ENCODE results near the gene LIME1.

Gene LIME1

DNA sequence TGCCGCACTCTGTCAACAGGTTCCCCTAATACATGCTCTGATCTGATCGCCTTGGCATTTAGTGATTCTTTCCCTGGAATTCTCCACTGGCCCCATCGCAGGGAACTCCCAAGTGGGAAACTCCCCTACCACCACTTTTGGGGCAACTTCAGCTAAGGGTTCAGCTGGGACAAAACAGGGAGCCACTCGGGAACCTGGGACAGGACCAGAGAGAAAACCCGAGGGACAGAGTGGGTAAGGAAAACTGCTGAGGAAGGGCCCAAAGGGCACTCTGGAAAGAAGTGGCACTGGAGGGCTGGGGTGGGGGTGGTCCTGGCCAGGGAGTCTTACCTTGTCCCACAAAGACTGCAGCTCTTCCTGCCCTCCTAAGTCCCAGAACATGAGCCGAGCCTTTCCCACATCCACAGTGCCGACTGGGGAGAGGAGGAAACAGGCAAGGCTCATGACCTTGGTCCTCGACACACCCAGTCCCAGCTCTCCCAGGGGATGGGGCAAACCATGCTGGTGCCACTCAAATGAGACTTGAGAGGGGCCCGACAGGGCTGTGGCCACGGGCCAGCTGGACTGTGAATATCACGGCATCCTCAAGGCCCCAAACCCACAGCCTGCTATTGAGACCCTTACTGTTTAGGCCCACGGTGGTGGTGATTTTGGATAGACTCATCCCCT is 30.3 kb upstream of the LIME1 start:
- WGBS, result 96% methylated on average over 12 of the region's 12 CpGs
- Histone ChIP-seq H3K27ac (ENCODE audit: low read length, poor library complexity, severe bottlenecking) (no peak overlapping the region), H4K91ac (ENCODE audit: low read length) (no peak overlapping the region), H3K27me3 (ENCODE audit: control insufficient read depth in 1 of 2, insufficient read depth in 1 of 2, low read length in 2 of 2) (no peaks in the 10 kb centered on the region), H2BK5ac (ENCODE audit: low read depth, low read length, poor library complexity, severe bottlenecking) (no peak overlapping the region), H3K36me3 (ENCODE audit: control insufficient read depth in 1 of 2, insufficient read depth in 2 of 2, low read depth in 1 of 2, low read length in 2 of 2) (peaks cover 51 to 66% of the 10 kb centered on the region in 2 experiments), H2BK15ac (ENCODE audit: low read depth, poor library complexity, severe bottlenecking) (no peak overlapping the region), H3K4me3 (ENCODE audit: insufficient read depth in 1 of 2, low read depth in 1 of 2, low read length in 2 of 2) (peak overlapping the region in 1 of 2 experiments; percentile 96), H2BK120ac (ENCODE audit: low read depth, low read length) (no peak overlapping the region), H4K8ac (ENCODE audit: low read length) (no peak overlapping the region), H3K18ac (ENCODE audit: low read depth in 1 of 2, low read length in 2 of 2) (no peak overlapping the region), H3K9me3 (ENCODE audit: control insufficient read depth, low read length) (no peaks in the 10 kb centered on the region), H3K4me1 (ENCODE audit: control insufficient read depth, insufficient read depth, low read depth, low read length) (peaks cover 45% of the 10 kb centered on the region), H3K23ac (ENCODE audit: low read length in 2 of 2) (peak overlapping the region in 1 of 2 experiments; percentile 6), H3K14ac (ENCODE audit: low read length in 2 of 2) (no peak overlapping the region), H3K9ac (ENCODE audit: low read length) (peak overlapping the region; percentile 93), H3K4me2 (ENCODE audit: low read length, poor library complexity, severe bottlenecking) (peak overlapping the region; percentile 82), H3K79me1 (replicated peaks; ENCODE audit: low read length, poor library complexity, severe bottlenecking) (peaks cover 24% of the 10 kb centered on the region), H3K4ac (ENCODE audit: low read depth in 1 of 2, low read length in 2 of 2) (no peak overlapping the region), H2AK5ac (ENCODE audit: low read length, severe bottlenecking) (peak overlapping the region; percentile 21), H2BK12ac (ENCODE audit: low read length in 2 of 2) (no peak overlapping the region), H2AFZ (ENCODE audit: low read depth, low read length) (no peak overlapping the region)
- DNase-seq, result no peak

DNA sequence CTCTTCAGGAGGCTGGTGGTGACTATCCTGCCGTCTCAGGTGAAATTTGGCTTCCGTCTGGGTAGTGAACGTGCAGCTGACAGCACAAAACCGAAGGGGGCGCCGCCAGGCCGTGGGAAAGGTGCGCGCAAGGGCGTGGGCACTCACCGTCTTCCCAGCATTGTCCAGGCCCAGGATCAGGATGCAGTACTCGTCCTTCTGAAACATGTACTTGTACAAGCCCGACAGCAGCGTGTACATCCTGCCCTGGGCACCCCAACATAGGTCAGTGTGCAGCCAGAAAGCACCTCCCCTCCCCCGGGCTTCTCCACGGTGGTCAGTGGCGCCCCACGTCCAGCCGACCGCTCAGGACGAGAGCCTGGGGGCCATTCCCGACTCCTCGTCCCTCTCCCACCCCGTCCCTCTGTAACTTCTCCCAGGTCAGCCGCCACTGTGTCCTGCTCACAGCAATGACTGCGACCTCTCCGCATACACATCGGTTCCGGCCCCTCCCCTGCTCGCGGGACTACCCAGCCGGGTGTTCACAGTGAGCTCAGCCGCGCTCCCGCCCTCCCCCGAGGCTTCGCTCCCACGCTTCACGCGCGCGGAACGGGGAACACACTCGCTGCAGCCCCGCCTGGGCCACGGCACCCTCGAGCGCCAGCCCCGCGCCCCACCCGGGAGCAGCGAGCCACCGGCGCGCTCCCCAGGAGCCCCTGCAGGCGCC is 29.5 kb upstream of the LIME1 start:
- peaks cover 36% of the 10 kb centered on the region for H3K4me1 ChIP-seq (ENCODE audit: control insufficient read depth, insufficient read depth, low read depth, low read length)
- peak overlapping the region in 1 of 2 experiments; percentile 73 for H3K23ac ChIP-seq (ENCODE audit: low read length in 2 of 2)
- peak overlapping the region; percentile 87 to 88 for H3K18ac ChIP-seq (ENCODE audit: low read depth in 1 of 2, low read length in 2 of 2)
- no peaks in the 10 kb centered on the region for H3K27me3 ChIP-seq (ENCODE audit: control insufficient read depth in 1 of 2, insufficient read depth in 1 of 2, low read length in 2 of 2)
- H3K4me2 ChIP-seq (ENCODE audit: low read length, poor library complexity, severe bottlenecking), result peak overlapping the region; percentile 82
- peak overlapping the region; percentile 75 for H2BK120ac ChIP-seq (ENCODE audit: low read depth, low read length)
- peak overlapping the region; percentile 90 to 96 for H3K4me3 ChIP-seq (ENCODE audit: insufficient read depth in 1 of 2, low read depth in 1 of 2, low read length in 2 of 2)
- H3K79me1 ChIP-seq (replicated peaks; ENCODE audit: low read length, poor library complexity, severe bottlenecking), result peaks cover 19% of the 10 kb centered on the region
- peak overlapping the region in 1 of 2 experiments; percentile 55 for H2BK12ac ChIP-seq (ENCODE audit: low read length in 2 of 2)
- peak overlapping the region; percentile 1 for H2BK5ac ChIP-seq (ENCODE audit: low read depth, low read length, poor library complexity, severe bottlenecking)
- H3K9me3 ChIP-seq (ENCODE audit: control insufficient read depth, low read length), result peaks cover under 1% of the 10 kb centered on the region
- H3K14ac ChIP-seq (ENCODE audit: low read length in 2 of 2), result peak overlapping the region in 1 of 2 experiments; percentile 96
- H4K91ac ChIP-seq (ENCODE audit: low read length), result peak overlapping the region; percentile 96
- H4K8ac ChIP-seq (ENCODE audit: low read length), result peak overlapping the region; percentile 75
- H3K4ac ChIP-seq (ENCODE audit: low read depth in 1 of 2, low read length in 2 of 2), result peak overlapping the region; percentile 89 to 99
- peak overlapping the region; percentile 90 for H2BK15ac ChIP-seq (ENCODE audit: low read depth, poor library complexity, severe bottlenecking)
- H3K36me3 ChIP-seq (ENCODE audit: control insufficient read depth in 1 of 2, insufficient read depth in 2 of 2, low read depth in 1 of 2, low read length in 2 of 2), result peaks cover 59 to 65% of the 10 kb centered on the region in 2 experiments
- peak overlapping the region; percentile 66 for H2AFZ ChIP-seq (ENCODE audit: low read depth, low read length)
- H3K27ac ChIP-seq (ENCODE audit: low read length, poor library complexity, severe bottlenecking), result peak overlapping the region; percentile 32
- H3K9ac ChIP-seq (ENCODE audit: low read length), result peak overlapping the region; percentile 93
- no peak overlapping the region for H2AK5ac ChIP-seq (ENCODE audit: low read length, severe bottlenecking)
- 5% methylated on average over 54 of the region's 56 CpGs for WGBS
- DNase-seq, result peak; percentile 57

DNA sequence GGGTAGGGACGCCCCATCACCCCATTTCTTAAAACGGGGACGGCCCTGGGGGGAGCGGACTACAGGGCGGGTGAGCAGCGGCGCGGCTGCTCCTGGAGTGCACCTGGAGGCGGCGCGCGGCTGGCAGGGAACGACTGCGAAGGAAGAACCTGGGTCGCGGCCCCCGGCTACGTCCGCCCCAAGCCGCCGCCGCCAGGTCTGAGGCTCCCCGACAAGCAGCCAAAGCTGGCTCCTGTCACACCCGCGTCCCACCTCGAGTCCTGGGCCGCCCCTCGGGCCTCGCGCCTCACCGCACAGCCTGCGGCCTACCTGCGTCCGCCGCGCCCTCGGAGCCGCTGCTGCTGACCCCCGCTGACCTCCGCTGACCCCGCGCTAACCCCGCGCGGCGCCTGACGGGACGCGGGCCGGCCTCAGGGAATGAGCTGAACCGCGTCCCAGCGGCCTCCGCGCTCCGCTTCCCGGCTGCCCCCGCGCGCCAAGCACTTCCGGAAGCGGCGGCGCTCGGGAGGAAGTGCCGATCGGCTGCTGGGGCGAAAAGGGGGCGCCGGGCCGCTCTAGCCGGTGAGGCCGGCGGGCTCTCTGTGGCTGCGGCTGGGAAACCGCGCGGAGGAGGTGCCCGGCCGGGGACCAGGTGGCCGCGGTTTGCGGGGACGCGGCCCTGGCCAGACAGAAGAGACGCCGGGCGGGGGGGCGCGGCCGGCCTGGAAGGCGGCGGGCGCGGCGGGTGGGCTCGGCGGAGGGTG is 28.7 kb upstream of the LIME1 start, which contains the start of the genes ARFRP1 and ZGPAT:
Gene ARFRP1 (minus strand): TSS at position 419 of the 743 bp plus-strand sequence. CDS start 885 bp downstream, outside the sequence.
Gene ZGPAT (plus strand): TSS at position 482 of the 743 bp plus-strand sequence. CDS start 542 bp downstream, outside the sequence.
- DNase-seq, result peak; percentile 75
- Histone ChIP-seq H2BK12ac (ENCODE audit: low read length in 2 of 2) (peak within 1 kb of the TSS in 1 of 2 experiments; percentile 76), H3K36me3 (ENCODE audit: control insufficient read depth in 1 of 2, insufficient read depth in 2 of 2, low read depth in 1 of 2, low read length in 2 of 2) (peaks cover 64 to 66% of the 10 kb centered on the region in 2 experiments), H3K27ac (ENCODE audit: low read length, poor library complexity, severe bottlenecking) (peak within 1 kb of the TSS; percentile 32), H3K14ac (ENCODE audit: low read length in 2 of 2) (peak within 1 kb of the TSS in 1 of 2 experiments; percentile 96), H3K23ac (ENCODE audit: low read length in 2 of 2) (peak within 1 kb of the TSS in 1 of 2 experiments; percentile 73), H4K91ac (ENCODE audit: low read length) (peak within 1 kb of the TSS; percentile 96), H2BK15ac (ENCODE audit: low read depth, poor library complexity, severe bottlenecking) (peak within 1 kb of the TSS; percentile 90), H2BK5ac (ENCODE audit: low read depth, low read length, poor library complexity, severe bottlenecking) (peak within 1 kb of the TSS; percentile 1), H2BK120ac (ENCODE audit: low read depth, low read length) (peak within 1 kb of the TSS; percentile 79), H3K27me3 (ENCODE audit: control insufficient read depth in 1 of 2, insufficient read depth in 1 of 2, low read length in 2 of 2) (no peaks in the 10 kb centered on the region), H3K79me1 (replicated peaks; ENCODE audit: low read length, poor library complexity, severe bottlenecking) (peaks cover 16% of the 10 kb centered on the region), H3K4me2 (ENCODE audit: low read length, poor library complexity, severe bottlenecking) (peak within 1 kb of the TSS; percentile 82), H3K4me3 (ENCODE audit: insufficient read depth in 1 of 2, low read depth in 1 of 2, low read length in 2 of 2) (peak within 1 kb of the TSS; percentile 90 to 96), H3K4ac (ENCODE audit: low read depth in 1 of 2, low read length in 2 of 2) (peak within 1 kb of the TSS; percentile 89 to 99), H3K9me3 (ENCODE audit: control insufficient read depth, low read length) (peaks cover 5% of the 10 kb centered on the region), H3K9ac (ENCODE audit: low read length) (peak within 1 kb of the TSS; percentile 93), H3K4me1 (ENCODE audit: control insufficient read depth, insufficient read depth, low read depth, low read length) (peaks cover 31% of the 10 kb centered on the region), H2AK5ac (ENCODE audit: low read length, severe bottlenecking) (no peak within 1 kb of the TSS), H4K8ac (ENCODE audit: low read length) (peak within 1 kb of the TSS; percentile 99), H2AFZ (ENCODE audit: low read depth, low read length) (peak within 1 kb of the TSS; percentile 66), H3K18ac (ENCODE audit: low read depth in 1 of 2, low read length in 2 of 2) (peak within 1 kb of the TSS; percentile 87 to 88)
- WGBS, result under 1% methylated on average over 53 of the region's 98 CpGs

All from mesenchymal stem cell (in vitro differentiated cells and primary cell).